ENCODE measurements around the gene HTT. TPM values are rescaled to one million over a fixed set of nuclear protein-coding genes. Genes with fewer than 3 reads are reported as not detected.

The HTT gene
- 10 to 100 TPM; 37.8 to 97.8 TPM for total RNA-seq

GRCh38 chr4:3074078-3074845 is at the start of gene HTT, which contains the start of gene HTT-AS:
Gene HTT (plus strand): TSS chr4:3074681. CDS start chr4:3074826, 145 bp downstream.
Gene HTT-AS (minus strand): TSS chr4:3074538.
- Histone ChIP-seq H3K4me1 (replicated peaks) (no peaks in the 10 kb centered on the region), H3K27ac (peak within 1 kb of the TSS; percentile 87 to 92), H3K4me3 (peak within 1 kb of the TSS; percentile 59 to 91), H3K27me3 (replicated peaks; ENCODE audit: insufficient read depth) (no peaks in the 10 kb centered on the region), H3K36me3 (no peaks in the 10 kb centered on the region), H3K9me3 (no peaks in the 10 kb centered on the region)
- DNase-seq (ENCODE audit: low spot score): peak; percentile 95
- intact Hi-C loops (cut with DNase I): no loop called here
- TF ChIP-seq CTCF (IDR thresholded peaks at IDR 0.05) (peak in 2 of 4 experiments; percentile 39 to 54), POLR2A (IDR thresholded peaks at IDR 0.05) (peak; percentile 90), POLR2AphosphoS5 (IDR thresholded peaks at IDR 0.05) (peak; percentile 71)
- 2% methylated on average over 27 of the region's 81 CpGs for WGBS

- Histone ChIP-seq H3K4me1 (replicated peaks) (no peaks in the 10 kb centered on the region), H3K36me3 (no peaks in the 10 kb centered on the region), H3K27me3 (replicated peaks; ENCODE audit: insufficient read depth) (no peaks in the 10 kb centered on the region), H3K9me3 (no peaks in the 10 kb centered on the region), H3K4me3 (no peak overlapping the region), H3K27ac (no peak overlapping the region)
- no peak for DNase-seq (ENCODE audit: low spot score)
- no peak for TF ChIP-seq CTCF (IDR thresholded peaks at IDR 0.05)
- no peak for TF ChIP-seq POLR2A (IDR thresholded peaks at IDR 0.05)
- intact Hi-C loops (cut with DNase I): no loop called here
- WGBS: 94% methylated on average over 21 of the region's 21 CpGs
Observed at GRCh38 chr4:3025881-3026280, 48.6 kb upstream of the HTT start.

GRCh38 chr4:3026540-3026939 is 47.9 kb upstream of the HTT start:
- intact Hi-C loops (cut with DNase I): no loop called here
- Histone ChIP-seq H3K36me3 (no peaks in the 10 kb centered on the region), H3K4me3 (no peak overlapping the region), H3K4me1 (replicated peaks) (no peaks in the 10 kb centered on the region), H3K27ac (no peak overlapping the region), H3K27me3 (replicated peaks; ENCODE audit: insufficient read depth) (no peaks in the 10 kb centered on the region), H3K9me3 (no peaks in the 10 kb centered on the region)
- TF ChIP-seq POLR2AphosphoS5 (IDR thresholded peaks at IDR 0.05) (no peak), POLR2A (IDR thresholded peaks at IDR 0.05) (no peak), CTCF (IDR thresholded peaks at IDR 0.05) (no peak)
- no peak for DNase-seq (ENCODE audit: low spot score)
- 93% methylated on average over 9 of the region's 9 CpGs for WGBS

- intact Hi-C loops (cut with DNase I): no loop called here
- 96% methylated on average over 5 of the region's 9 CpGs for WGBS
- H3K27ac ChIP-seq: no peak overlapping the region
- H3K4me1 ChIP-seq (replicated peaks): no peaks in the 10 kb centered on the region
- H3K27me3 ChIP-seq (replicated peaks; ENCODE audit: insufficient read depth): no peaks in the 10 kb centered on the region
- H3K4me3 ChIP-seq: no peak overlapping the region
- TF ChIP-seq POLR2AphosphoS5 (IDR thresholded peaks at IDR 0.05) (no peak), CTCF (IDR thresholded peaks at IDR 0.05) (no peak), POLR2A (IDR thresholded peaks at IDR 0.05) (no peak)
- DNase-seq (ENCODE audit: low spot score): no peak
- no peaks in the 10 kb centered on the region for H3K36me3 ChIP-seq
- no peaks in the 10 kb centered on the region for H3K9me3 ChIP-seq
Observed at GRCh38 chr4:3029464-3029863, 45.0 kb upstream of the HTT start.
